Central memory CD8-positive, alpha-beta T cell (primary cell): ENCODE results near the gene GPR3.

ENCODE experiments used
- ATAC-seq: fragments of 150-1000 bp; cut with Tn5 transposase; replicated peaks from 2 replicates; pipeline ENCODE4 v1.10.0; 2022; ENCODE audit warnings: mild to moderate bottlenecking, moderate FRiP score, moderate number of reproducible peaks; ENCODE audit not compliant: poor library complexity, severe bottlenecking; ENCODE audit errors: extremely low read depth
- DNase-seq, 2 donors: peaks; one replicate each; pipeline ENCODE4 v3.0.0; 2021; ENCODE audit warnings: low spot score in 2 of 2
- H3K27ac Mint-ChIP-seq: one replicate; pipeline ENCODE4 v1.8.0; 2022; ENCODE audit warnings: low read depth, mild to moderate bottlenecking, moderate library complexity, mixed read lengths
- H3K27me3 Mint-ChIP-seq: one replicate; pipeline ENCODE4 v1.8.0; 2022; ENCODE audit warnings: mixed read lengths
- H3K36me3 Mint-ChIP-seq: one replicate; pipeline ENCODE4 v1.8.0; 2022; ENCODE audit warnings: mild to moderate bottlenecking, moderate library complexity, mixed read lengths; ENCODE audit not compliant: insufficient read depth
- H3K4me1 Mint-ChIP-seq: one replicate; pipeline ENCODE4 v1.8.0; 2022; ENCODE audit warnings: mixed read lengths
- H3K4me3 Mint-ChIP-seq: one replicate; pipeline ENCODE4 v1.8.0; 2022; ENCODE audit warnings: mild to moderate bottlenecking, moderate library complexity, mixed read lengths
- H3K9me3 Mint-ChIP-seq: one replicate; pipeline ENCODE4 v1.8.0; 2022; ENCODE audit warnings: mixed read lengths

The GPR3 gene

GRCh38 chr1:27435566-27436203 is 43.3 kb downstream of the GPR3 start:
- ATAC-seq (peak; percentile 52), DNase-seq (no peak)
- H3K27me3 Mint-ChIP-seq = no peaks in the 10 kb centered on the region

GRCh38 chr1:27436204-27437159 is 44.1 kb downstream of the GPR3 start:
- no peaks in the 10 kb centered on the region for H3K9me3 Mint-ChIP-seq
- H3K27ac Mint-ChIP-seq = peak overlapping the region; percentile 74
- DNase-seq (no peak), ATAC-seq (peak; percentile 95)
- peaks cover 61% of the 10 kb centered on the region for H3K4me1 Mint-ChIP-seq
- no peaks in the 10 kb centered on the region for H3K27me3 Mint-ChIP-seq
- H3K4me3 Mint-ChIP-seq = peak overlapping the region; percentile 66
- H3K36me3 Mint-ChIP-seq = peaks cover 8% of the 10 kb centered on the region

More at GRCh38 chr1:27435566-27436203, 43.3 kb downstream of the GPR3 start:
- peak overlapping the region; percentile 74 for H3K27ac Mint-ChIP-seq
- no peaks in the 10 kb centered on the region for H3K9me3 Mint-ChIP-seq
- peak overlapping the region; percentile 66 for H3K4me3 Mint-ChIP-seq
- H3K36me3 Mint-ChIP-seq = peaks cover 2% of the 10 kb centered on the region
- peaks cover 69% of the 10 kb centered on the region for H3K4me1 Mint-ChIP-seq

GRCh38 chr1:27438621-27439061 is 46.2 kb downstream of the GPR3 start:
- no peak for ATAC-seq
- Mint-ChIP-seq H3K4me1 (peaks cover 54% of the 10 kb centered on the region), H3K27ac (peak overlapping the region; percentile 25)

GRCh38 chr1:27439150-27439549 is 46.7 kb downstream of the GPR3 start:
- peaks cover 49% of the 10 kb centered on the region for H3K4me1 Mint-ChIP-seq
- H3K27me3 Mint-ChIP-seq = no peaks in the 10 kb centered on the region
- peak overlapping the region; percentile 25 for H3K27ac Mint-ChIP-seq
- H3K9me3 Mint-ChIP-seq = no peaks in the 10 kb centered on the region
- ATAC-seq (no peak), DNase-seq (no peak)
- no peak overlapping the region for H3K4me3 Mint-ChIP-seq
- H3K36me3 Mint-ChIP-seq = peaks cover 8% of the 10 kb centered on the region

More at GRCh38 chr1:27438621-27439061, 46.2 kb downstream of the GPR3 start:
- Mint-ChIP-seq H3K4me3 (no peak overlapping the region), H3K36me3 (peaks cover 8% of the 10 kb centered on the region), H3K27me3 (no peaks in the 10 kb centered on the region), H3K9me3 (no peaks in the 10 kb centered on the region)
- DNase-seq = no peak

GRCh38 chr1:27444632-27445031 is 52.2 kb downstream of the GPR3 start:
- Mint-ChIP-seq H3K27ac (peak overlapping the region; percentile 56), H3K36me3 (peaks cover 19% of the 10 kb centered on the region), H3K4me3 (no peak overlapping the region), H3K4me1 (peaks cover 29% of the 10 kb centered on the region), H3K9me3 (no peaks in the 10 kb centered on the region), H3K27me3 (no peaks in the 10 kb centered on the region)
- DNase-seq (no peak), ATAC-seq (no peak)
